GM18519 (cell line): ENCODE data around the gene LCAT.
"Not testable (repeated sequence)": the region's sequence is repeated elsewhere in the genome, so short reads cannot be mapped to it uniquely, and the experiment has no call there.

Experiments
- ATAC-seq: cut with Tn5 transposase; IDR thresholded peaks from one replicate; pipeline ENCODE4 v1.9.1; 2021; ENCODE audit warnings: mild to moderate bottlenecking, moderate library complexity; ENCODE audit not compliant: unreplicated experiment, low FRiP score

The LCAT gene

GRCh38 chr16:67950335-67950843, 6.5 kb upstream of the LCAT start:
- no peak for ATAC-seq

GRCh38 chr16:67949645-67950044, 5.7 kb upstream of the LCAT start:
- ATAC-seq, result no peak

GRCh38 chr16:67948015-67948414, 4.1 kb upstream of the LCAT start:
- ATAC-seq, result no peak

- ATAC-seq, result no peak
Measured at GRCh38 chr16:67946966-67947558, 3.1 kb upstream of the LCAT start.

- ATAC-seq, result no peak
Measured at GRCh38 chr16:67946128-67946569, 2.2 kb upstream of the LCAT start.

- no peak for ATAC-seq
Measured at GRCh38 chr16:67945392-67945933, 1.5 kb upstream of the LCAT start.

- no peak for ATAC-seq
Measured at GRCh38 chr16:67944690-67945391, 921 bp upstream of the LCAT start.

GRCh38 chr16:67943256-67943618, 683 bp downstream of the LCAT start:
- no peak for ATAC-seq

- ATAC-seq, result no peak
Measured at GRCh38 chr16:67942510-67943255, 1.2 kb downstream of the LCAT start.

- no peak for ATAC-seq
Measured at GRCh38 chr16:67942200-67942509, 1.8 kb downstream of the LCAT start.

- no peak for ATAC-seq
Measured at GRCh38 chr16:67941469-67942199, 2.3 kb downstream of the LCAT start.

GRCh38 chr16:67940446-67941089, 3.4 kb downstream of the LCAT start:
- no peak for ATAC-seq

- no peak for ATAC-seq
Measured at GRCh38 chr16:67939507-67940445, 4.1 kb downstream of the LCAT start.

- ATAC-seq, result not testable (repeated sequence)
Measured at GRCh38 chr16:67937713-67938112, 6.2 kb downstream of the LCAT start.

- no peak for ATAC-seq
Measured at GRCh38 chr16:67936880-67937605, 6.9 kb downstream of the LCAT start.

- no peak for ATAC-seq
Measured at GRCh38 chr16:67936124-67936879, 7.6 kb downstream of the LCAT start, which contains the start of gene PSMB10. TSS of gene PSMB10 (minus strand) at chr16:67936850. CDS start at chr16:67936749, 101 bp downstream.

- ATAC-seq, result peak; percentile 68
Measured at GRCh38 chr16:67935402-67936123, 8.4 kb downstream of the LCAT start.
